Gastroesophageal sphincter (tissue), 4 donors: ENCODE measurements around the gene NR2C2. TPM values are rescaled to one million over a fixed set of nuclear protein-coding genes. Genes with fewer than 3 reads are reported as not detected.

Source experiments
- ATAC-seq: fragments of 150-250 bp; one replicate; pipeline ENCODE4 v1.9.1; 2016; ENCODE audit warnings: mild to moderate bottlenecking, moderate library complexity
- H3K27ac ChIP-seq, 4 donors: fragments of 200-600 bp; sonication (generic) in 3 of 4; 1 replicate in 3 of 4; 2 replicates in 1 of 4; pipeline ENCODE4 v1.5.1; 2016 to 2019
- H3K27me3 ChIP-seq: fragments of 200-600 bp; sonication (generic); one replicate; pipeline ENCODE4 v1.5.1; 2019
- H3K36me3 ChIP-seq, 2 donors: fragments of 200-600 bp; sonication (generic); one replicate each; pipeline ENCODE4 v1.5.1; 2019; ENCODE audit warnings: control low read depth in 1 of 2
- H3K4me1 ChIP-seq, 3 donors: fragments of 200-600 bp; sonication (generic); 1 replicate in 2 of 3; 2 replicates in 1 of 3; pipeline ENCODE4 v1.5.1; 2016 to 2019; ENCODE audit warnings: control low read depth in 2 of 3
- H3K4me3 ChIP-seq, 2 donors: fragments of 200-600 bp; sonication (generic); one replicate each; pipeline ENCODE4 v1.5.1; 2019; ENCODE audit warnings: mild to moderate bottlenecking in 1 of 2, moderate library complexity in 1 of 2
- H3K9me3 ChIP-seq, 3 donors: fragments of 200-600 bp; sonication (generic); one replicate each; pipeline ENCODE4 v1.5.1; 2017 to 2019; ENCODE audit warnings: control low read depth in 2 of 3
- EP300 ChIP-seq: sonication (generic); formaldehyde crosslinking; IDR thresholded peaks from one replicate; pipeline ENCODE4 v1.6.1; 2017; ENCODE audit warnings: antibody characterized with exemption, mild to moderate bottlenecking
- POLR2A ChIP-seq, 2 donors: fragments of 450-650 bp; IDR thresholded peaks; one replicate each; pipeline ENCODE4 v1.6.1; 2017; ENCODE audit warnings: antibody characterized with exemption in 2 of 2, mild to moderate bottlenecking in 2 of 2, moderate library complexity in 1 of 2
- POLR2AphosphoS5 ChIP-seq: sonication (generic); formaldehyde crosslinking; IDR thresholded peaks from one replicate; pipeline ENCODE4 v1.6.1; 2017; ENCODE audit warnings: antibody characterized with exemption
- WGBS, 2 donors: methylation state at CpG; one replicate each; pipeline ENCODE4 v1.1.5; 2018; ENCODE audit warnings: low coverage in 1 of 2; 5-methylcytosine and 5-hydroxymethylcytosine counted together
- total RNA-seq, 4 donors: library from RNA; depleted of rRNA; stranded (reverse); fragments of >200 nt; gene quantifications; one replicate each; pipeline ENCODE4 v1.1.0, GENCODE V29; 2016
- TF ChIP-seq, protein P1 (sequence below), 4 experiments: fragments of 200-600 bp in 2 of 4; fragments of 450-650 bp in 2 of 4; sonication (generic) in 1 of 4; IDR thresholded peaks; one replicate each; pipeline ENCODE4 v1.5.1; 2017 to 2019; ENCODE audit warnings: antibody characterized with exemption in 4 of 4, mild to moderate bottlenecking in 2 of 4, moderate library complexity in 2 of 4

The NR2C2 gene
- total RNA-seq, result 10 to 100 TPM; 35.8 to 56.2 (median 40.7) TPM

DNA sequence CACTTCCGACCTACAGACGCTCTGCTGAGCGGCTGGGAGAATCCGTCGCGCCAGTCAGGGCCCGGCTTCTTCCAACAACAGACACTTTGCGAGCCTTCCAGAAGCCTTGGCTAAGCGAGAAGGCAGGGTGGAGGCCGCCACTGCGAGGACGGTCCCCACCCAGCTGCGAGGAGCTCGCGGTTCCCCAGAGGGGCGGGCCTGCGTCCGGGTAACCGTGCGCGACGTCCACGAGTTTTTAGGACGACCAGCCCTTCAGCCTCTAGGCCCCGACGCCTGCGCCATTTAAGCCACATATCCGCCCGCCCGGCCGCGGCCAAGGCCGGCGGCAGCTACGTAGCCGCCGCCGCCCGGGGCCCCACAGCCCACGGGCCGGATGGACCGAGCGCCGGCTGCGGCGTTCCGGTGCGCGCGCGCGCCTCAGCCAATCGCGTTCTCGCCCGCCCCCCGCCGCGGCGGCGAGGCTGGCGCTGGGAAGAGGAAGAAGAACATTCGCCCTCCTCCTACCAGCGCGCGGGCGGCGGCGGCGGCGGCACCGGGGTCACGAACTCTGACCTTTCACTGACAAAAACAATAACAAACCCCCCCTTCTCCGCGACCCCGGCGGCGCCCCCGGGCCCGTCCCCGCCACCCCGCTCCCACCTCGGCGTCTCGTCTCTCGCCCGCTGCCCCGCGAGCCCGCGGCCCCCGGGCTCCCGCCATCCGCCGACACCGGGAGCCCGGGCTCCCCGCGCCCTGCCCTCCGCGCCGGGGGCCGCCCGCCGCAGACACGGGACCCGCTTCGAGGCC, at the start of gene NR2C2:
TSS of gene NR2C2 (plus strand) at position 484 of the 786 bp plus-strand sequence. CDS start 56,332 bp downstream, outside the sequence.
- peak within 1 kb of the TSS; percentile 76 to 99 for H3K4me3 ChIP-seq
- peaks cover 7 to 74% (median 13%) of the 10 kb centered on the region in 3 donors for H3K4me1 ChIP-seq
- no peaks in the 10 kb centered on the region for H3K9me3 ChIP-seq
- ATAC-seq, result peak; percentile 89
- no peaks in the 10 kb centered on the region for H3K27me3 ChIP-seq
- 8% methylated on average over 2 of the region's 108 CpGs; no CpG with 5 or more reads in 1 of the 2 donors for WGBS, 2 donors
- peaks cover 0 to 35% of the 10 kb centered on the region in 2 donors for H3K36me3 ChIP-seq
- peak within 1 kb of the TSS; percentile 93 to 100 (median 99) for H3K27ac ChIP-seq
- peak; percentile 92 to 93 for TF ChIP-seq POLR2A (IDR thresholded peaks at IDR 0.05)
- TF ChIP-seq EP300, result no peak
- TF ChIP-seq POLR2AphosphoS5, result peak; percentile 74

DNA sequence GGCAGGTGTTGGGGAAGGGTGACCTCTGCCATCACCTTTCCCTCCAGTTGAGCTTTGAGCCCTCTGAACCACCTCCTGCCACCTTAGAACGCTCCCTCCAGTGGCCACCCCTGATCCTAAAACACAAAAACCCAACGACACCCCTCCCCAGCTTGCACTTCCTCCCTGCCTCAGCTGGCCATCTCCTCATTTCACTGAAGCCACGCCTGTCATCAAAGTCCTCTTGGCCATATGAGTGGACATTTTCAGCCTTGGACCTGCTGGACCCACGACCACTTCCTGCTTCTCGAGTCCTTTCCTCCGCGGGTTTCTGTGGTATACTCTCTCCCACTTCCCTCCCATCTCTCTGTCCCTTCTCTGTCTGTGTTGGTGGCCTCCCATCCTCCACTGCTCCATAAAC, 48.5 kb upstream of the NR2C2 start:
- no peak for TF ChIP-seq POLR2AphosphoS5
- TF ChIP-seq, protein P1, sequence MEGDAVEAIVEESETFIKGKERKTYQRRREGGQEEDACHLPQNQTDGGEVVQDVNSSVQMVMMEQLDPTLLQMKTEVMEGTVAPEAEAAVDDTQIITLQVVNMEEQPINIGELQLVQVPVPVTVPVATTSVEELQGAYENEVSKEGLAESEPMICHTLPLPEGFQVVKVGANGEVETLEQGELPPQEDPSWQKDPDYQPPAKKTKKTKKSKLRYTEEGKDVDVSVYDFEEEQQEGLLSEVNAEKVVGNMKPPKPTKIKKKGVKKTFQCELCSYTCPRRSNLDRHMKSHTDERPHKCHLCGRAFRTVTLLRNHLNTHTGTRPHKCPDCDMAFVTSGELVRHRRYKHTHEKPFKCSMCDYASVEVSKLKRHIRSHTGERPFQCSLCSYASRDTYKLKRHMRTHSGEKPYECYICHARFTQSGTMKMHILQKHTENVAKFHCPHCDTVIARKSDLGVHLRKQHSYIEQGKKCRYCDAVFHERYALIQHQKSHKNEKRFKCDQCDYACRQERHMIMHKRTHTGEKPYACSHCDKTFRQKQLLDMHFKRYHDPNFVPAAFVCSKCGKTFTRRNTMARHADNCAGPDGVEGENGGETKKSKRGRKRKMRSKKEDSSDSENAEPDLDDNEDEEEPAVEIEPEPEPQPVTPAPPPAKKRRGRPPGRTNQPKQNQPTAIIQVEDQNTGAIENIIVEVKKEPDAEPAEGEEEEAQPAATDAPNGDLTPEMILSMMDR (IDR thresholded peaks at IDR 0.05), result no peak
- H3K27me3 ChIP-seq, result peaks cover 15% of the 10 kb centered on the region
- no peaks in the 10 kb centered on the region for H3K9me3 ChIP-seq
- H3K4me1 ChIP-seq, result peaks cover 0 to 7% (median 3%) of the 10 kb centered on the region in 3 donors
- 48 to 73% methylated on average over 2 to 7 of the region's 7 CpGs for WGBS, 2 donors
- ATAC-seq, result no peak
- peaks cover 0 to 39% of the 10 kb centered on the region in 2 donors for H3K36me3 ChIP-seq
- no peak overlapping the region for H3K27ac ChIP-seq
- no peak overlapping the region for H3K4me3 ChIP-seq

DNA sequence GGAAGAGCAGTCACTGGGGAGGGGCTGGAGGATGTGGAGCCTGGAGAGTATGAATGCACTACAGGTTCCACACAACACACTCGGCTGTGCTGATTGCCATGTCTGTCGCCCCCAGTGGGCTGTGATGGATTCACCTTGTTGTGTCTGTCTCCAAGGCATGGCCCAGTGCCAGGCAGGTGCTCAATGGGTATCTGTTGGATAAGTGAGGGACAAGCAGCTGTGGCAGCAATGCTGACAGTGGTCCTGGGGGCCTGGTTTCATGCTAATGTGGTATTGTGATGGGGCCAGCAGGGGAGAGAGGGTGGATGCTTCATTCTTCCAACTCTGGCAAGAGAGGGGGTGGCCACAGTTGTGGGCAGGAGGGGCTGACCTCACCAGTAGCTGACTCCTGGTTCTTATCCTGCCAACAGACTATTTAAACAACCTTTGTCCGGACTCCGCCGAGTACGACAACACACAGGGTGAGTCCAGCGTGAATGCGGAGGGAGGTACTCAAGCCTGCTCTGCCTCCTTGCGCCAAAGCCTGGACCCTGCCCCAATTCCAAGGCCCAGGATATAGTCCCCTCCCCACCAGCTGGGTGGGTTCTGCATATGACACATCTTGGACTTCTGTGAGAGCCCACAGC, 47.3 kb upstream of the NR2C2 start:
- WGBS, 2 donors, result 77 to 80% methylated on average over 7 to 8 of the region's 9 CpGs
- no peak for TF ChIP-seq EP300
- TF ChIP-seq, protein P1 (IDR thresholded peaks at IDR 0.05), result no peak
- no peak for TF ChIP-seq POLR2AphosphoS5
- no peak for TF ChIP-seq POLR2A (IDR thresholded peaks at IDR 0.05)
- Histone ChIP-seq H3K27me3 (peaks cover 15% of the 10 kb centered on the region), H3K36me3 (peaks cover 0 to 39% of the 10 kb centered on the region in 2 donors), H3K4me1 (peaks cover 0 to 7% (median 3%) of the 10 kb centered on the region in 3 donors), H3K4me3 (no peak overlapping the region), H3K27ac (no peak overlapping the region), H3K9me3 (peaks cover 0 to 7% (median 0%) of the 10 kb centered on the region in 3 donors)
- no peak for ATAC-seq

DNA sequence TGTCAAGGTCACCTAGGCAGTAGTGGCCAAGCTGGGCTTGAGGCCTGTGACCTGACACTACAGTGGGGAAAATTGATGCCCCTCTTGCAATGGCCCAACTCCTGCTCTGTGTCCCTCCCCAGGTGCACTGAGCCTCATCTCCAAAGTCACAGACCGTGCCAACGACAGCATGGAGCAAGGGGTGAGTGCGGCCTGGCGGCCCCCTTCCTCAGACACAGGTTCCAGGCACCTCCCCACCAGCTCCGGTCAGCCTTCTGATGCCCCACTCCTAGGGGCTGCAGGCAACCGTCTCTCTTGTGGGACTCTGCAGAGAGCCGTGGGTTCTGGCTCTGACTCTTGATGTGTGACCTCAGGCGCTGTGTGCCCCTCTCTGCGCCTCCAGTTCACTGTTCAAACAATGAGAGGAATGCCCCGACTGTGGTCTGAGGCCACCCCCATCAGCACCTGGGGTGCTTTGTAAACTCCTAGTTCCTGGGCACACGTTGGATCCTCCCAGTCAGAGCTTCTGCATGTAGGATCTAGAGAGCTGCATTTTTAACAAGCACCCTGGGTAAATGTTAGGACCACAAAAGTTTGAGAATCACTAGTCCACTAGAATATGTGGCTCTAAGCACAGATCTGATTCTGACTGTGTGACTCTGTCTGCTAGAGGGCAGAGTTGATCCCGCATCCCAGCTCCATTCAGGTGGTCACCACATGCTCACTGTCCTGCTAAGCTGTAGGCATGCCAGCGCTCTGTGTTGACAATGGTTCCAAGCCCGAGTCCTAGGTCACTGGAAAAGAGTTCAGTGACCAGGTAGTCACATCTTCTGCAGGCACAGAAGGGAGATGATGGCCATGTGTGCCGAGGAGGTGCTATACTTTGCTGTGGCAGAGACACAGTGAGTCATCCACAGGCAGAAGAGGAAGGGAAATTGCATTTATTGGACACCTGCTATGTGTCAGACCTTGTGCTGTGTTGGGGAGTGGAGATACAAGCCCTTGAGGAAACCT, 46.2 kb upstream of the NR2C2 start:
- peaks cover 15% of the 10 kb centered on the region for H3K27me3 ChIP-seq
- H3K9me3 ChIP-seq, result peaks cover 0 to 10% (median 0%) of the 10 kb centered on the region in 3 donors
- ATAC-seq, result no peak
- WGBS, 2 donors, result 71 to 92% methylated on average over 2 of the region's 15 CpGs
- TF ChIP-seq POLR2AphosphoS5 (no peak), POLR2A (IDR thresholded peaks at IDR 0.05) (no peak), EP300 (no peak)
- TF ChIP-seq, protein P1 (IDR thresholded peaks at IDR 0.05), result no peak
- no peak overlapping the region for H3K4me3 ChIP-seq
- peaks cover 0 to 39% of the 10 kb centered on the region in 2 donors for H3K36me3 ChIP-seq
- H3K27ac ChIP-seq, result no peak overlapping the region
- H3K4me1 ChIP-seq, result peaks cover 0 to 9% (median 3%) of the 10 kb centered on the region in 3 donors
